BJ (cell line): Measurements from ENCODE around the gene SNAP91. TPM values are rescaled to one million over a fixed set of nuclear protein-coding genes. Genes with fewer than 3 reads are reported as not detected.

Experiments used
- polyA plus RNA-seq: library from polyadenylated mRNA; depleted of rRNA; stranded (reverse); fragments of >200 nt; gene quantifications from 2 replicates; pipeline ENCODE4 v1.2.3, GENCODE V29; 2011; rRNA removed

The SNAP91 gene
- polyA plus RNA-seq, 1 experiment = not detected

Other genes with a start within 250 kb of the SNAP91 start
- 0.37 and 0.58 TPM in 2 replicates for gene PRSS35, start 196.6 kb downstream of the SNAP91 start, polyA plus RNA-seq
- gene RIPPLY2, start 144.3 kb upstream of the SNAP91 start, polyA plus RNA-seq = not detected in 2 replicates
- 2.7 and 7.5 TPM in 2 replicates for gene CYB5R4, start 150.6 kb upstream of the SNAP91 start, polyA plus RNA-seq